Embryonic facial prominence (tissue), 1 donor: ENCODE data around the gene EVPL.
"Not testable (repeated sequence)": the region's sequence is repeated elsewhere in the genome, so short reads cannot be mapped to it uniquely, and the experiment has no call there.

Source experiments
- DNase-seq: peaks from one replicate; pipeline ENCODE4 v3.0.0-alpha.2; 2016; ENCODE audit errors: extremely low spot score

Gene EVPL

GRCh38 chr17:76027159-76027839 lies at the start of gene EVPL:
Gene EVPL (minus strand): TSS chr17:76027306. CDS start chr17:76027198, 108 bp downstream.
- no peak for DNase-seq

- DNase-seq, result no peak
These were observed 49.1 kb upstream of the EVPL start for GRCh38 chr17:76076146-76076764.

- no peak for DNase-seq
These were observed 48.4 kb upstream of the EVPL start for GRCh38 chr17:76075364-76076145.

GRCh38 chr17:76074390-76075363 lies 47.6 kb upstream of the EVPL start, which contains the start of gene GALR2:
Gene GALR2 (plus strand): TSS chr17:76074781. CDS start chr17:76074884, 103 bp downstream.
- DNase-seq, result no peak

- peak; percentile 70 for DNase-seq
These were observed 45.2 kb upstream of the EVPL start, which contains the start of gene SRP68 for GRCh38 chr17:76072148-76072858. Gene SRP68 (minus strand): TSS chr17:76072517. CDS start chr17:76072491, 26 bp downstream.

- no peak for DNase-seq
These were observed 44.5 kb upstream of the EVPL start for GRCh38 chr17:76071531-76072147.

- DNase-seq, result no peak
These were observed 38.7 kb upstream of the EVPL start for GRCh38 chr17:76065775-76066174.

- no peak for DNase-seq
These were observed 36.9 kb upstream of the EVPL start for GRCh38 chr17:76063875-76064546.

GRCh38 chr17:76058264-76058663 lies 31.2 kb upstream of the EVPL start:
- not testable (repeated sequence) for DNase-seq

- no peak for DNase-seq
These were observed 29.8 kb upstream of the EVPL start for GRCh38 chr17:76056882-76057281.

- no peak for DNase-seq
These were observed 27.0 kb upstream of the EVPL start for GRCh38 chr17:76054112-76054476.

- DNase-seq, result no peak
These were observed 26.4 kb upstream of the EVPL start for GRCh38 chr17:76053246-76054111.

GRCh38 chr17:76051561-76051960 lies 24.5 kb upstream of the EVPL start:
- DNase-seq, result no peak

GRCh38 chr17:76050538-76051467 lies 23.7 kb upstream of the EVPL start:
- no peak for DNase-seq

- DNase-seq, result no peak
These were observed 22.9 kb upstream of the EVPL start for GRCh38 chr17:76049836-76050537.

GRCh38 chr17:76049239-76049638 lies 22.1 kb upstream of the EVPL start:
- DNase-seq, result no peak

- DNase-seq, result no peak
These were observed 21.6 kb upstream of the EVPL start for GRCh38 chr17:76048711-76049110.
